Central memory CD8-positive, alpha-beta T cell (primary cell): ENCODE results near the gene TDRD1.

Source experiments
- ATAC-seq: fragments of 150-1000 bp; cut with Tn5 transposase; replicated peaks from 2 replicates; pipeline ENCODE4 v1.10.0; 2022; ENCODE audit warnings: mild to moderate bottlenecking, moderate FRiP score, moderate number of reproducible peaks; ENCODE audit not compliant: poor library complexity, severe bottlenecking; ENCODE audit errors: extremely low read depth
- DNase-seq, 2 donors: peaks; one replicate each; pipeline ENCODE4 v3.0.0; 2021; ENCODE audit warnings: low spot score in 2 of 2
- H3K27ac Mint-ChIP-seq: one replicate; pipeline ENCODE4 v1.8.0; 2022; ENCODE audit warnings: low read depth, mild to moderate bottlenecking, moderate library complexity, mixed read lengths
- H3K27me3 Mint-ChIP-seq: one replicate; pipeline ENCODE4 v1.8.0; 2022; ENCODE audit warnings: mixed read lengths
- H3K36me3 Mint-ChIP-seq: one replicate; pipeline ENCODE4 v1.8.0; 2022; ENCODE audit warnings: mild to moderate bottlenecking, moderate library complexity, mixed read lengths; ENCODE audit not compliant: insufficient read depth
- H3K4me1 Mint-ChIP-seq: one replicate; pipeline ENCODE4 v1.8.0; 2022; ENCODE audit warnings: mixed read lengths
- H3K4me3 Mint-ChIP-seq: one replicate; pipeline ENCODE4 v1.8.0; 2022; ENCODE audit warnings: mild to moderate bottlenecking, moderate library complexity, mixed read lengths
- H3K9me3 Mint-ChIP-seq: one replicate; pipeline ENCODE4 v1.8.0; 2022; ENCODE audit warnings: mixed read lengths

Gene TDRD1

GRCh38 chr10:114260366-114260765, 81.2 kb downstream of the TDRD1 start:
- Mint-ChIP-seq H3K27ac (no peak overlapping the region), H3K4me3 (no peak overlapping the region)
- ATAC-seq: no peak

GRCh38 chr10:114261076-114261475, 81.9 kb downstream of the TDRD1 start:
- DNase-seq: no peak
- H3K27ac Mint-ChIP-seq: no peak overlapping the region
- no peaks in the 10 kb centered on the region for H3K27me3 Mint-ChIP-seq
- ATAC-seq: no peak
- H3K36me3 Mint-ChIP-seq: no peaks in the 10 kb centered on the region
- no peak overlapping the region for H3K4me3 Mint-ChIP-seq
- no peaks in the 10 kb centered on the region for H3K4me1 Mint-ChIP-seq
- no peaks in the 10 kb centered on the region for H3K9me3 Mint-ChIP-seq

More at GRCh38 chr10:114260366-114260765, 81.2 kb downstream of the TDRD1 start:
- DNase-seq: no peak
- H3K4me1 Mint-ChIP-seq: no peaks in the 10 kb centered on the region
- H3K27me3 Mint-ChIP-seq: peaks cover 2% of the 10 kb centered on the region
- no peaks in the 10 kb centered on the region for H3K9me3 Mint-ChIP-seq
- no peaks in the 10 kb centered on the region for H3K36me3 Mint-ChIP-seq

- Mint-ChIP-seq H3K4me3 (no peak overlapping the region), H3K9me3 (no peaks in the 10 kb centered on the region), H3K4me1 (no peaks in the 10 kb centered on the region), H3K27ac (no peak overlapping the region), H3K27me3 (no peaks in the 10 kb centered on the region), H3K36me3 (no peaks in the 10 kb centered on the region)
- ATAC-seq: no peak
- no peak for DNase-seq
These were observed 83.3 kb downstream of the TDRD1 start for GRCh38 chr10:114262496-114262895.

- Mint-ChIP-seq H3K27ac (no peak overlapping the region), H3K4me1 (no peaks in the 10 kb centered on the region), H3K4me3 (no peak overlapping the region), H3K36me3 (no peaks in the 10 kb centered on the region), H3K9me3 (no peaks in the 10 kb centered on the region), H3K27me3 (peaks cover 5% of the 10 kb centered on the region)
- ATAC-seq (no peak), DNase-seq (no peak)
These were observed 86.4 kb downstream of the TDRD1 start for GRCh38 chr10:114265392-114266053.

- Mint-ChIP-seq H3K36me3 (no peaks in the 10 kb centered on the region), H3K4me1 (no peaks in the 10 kb centered on the region), H3K27me3 (peaks cover 15% of the 10 kb centered on the region), H3K4me3 (no peak overlapping the region), H3K27ac (no peak overlapping the region), H3K9me3 (no peaks in the 10 kb centered on the region)
- DNase-seq (no peak), ATAC-seq (no peak)
These were observed 87.4 kb downstream of the TDRD1 start for GRCh38 chr10:114266521-114266920.

GRCh38 chr10:114271075-114271778, 92.1 kb downstream of the TDRD1 start:
- no peaks in the 10 kb centered on the region for H3K9me3 Mint-ChIP-seq
- no peak for DNase-seq
- peaks cover 54% of the 10 kb centered on the region for H3K27me3 Mint-ChIP-seq
- no peak overlapping the region for H3K4me3 Mint-ChIP-seq
- no peak for ATAC-seq
- no peak overlapping the region for H3K27ac Mint-ChIP-seq
- H3K36me3 Mint-ChIP-seq: no peaks in the 10 kb centered on the region
- H3K4me1 Mint-ChIP-seq: no peaks in the 10 kb centered on the region

GRCh38 chr10:114271779-114272167, 92.6 kb downstream of the TDRD1 start:
- no peaks in the 10 kb centered on the region for H3K4me1 Mint-ChIP-seq
- no peak for ATAC-seq
- H3K9me3 Mint-ChIP-seq: no peaks in the 10 kb centered on the region
- DNase-seq: no peak
- H3K27me3 Mint-ChIP-seq: peaks cover 54% of the 10 kb centered on the region
- no peak overlapping the region for H3K27ac Mint-ChIP-seq
- no peak overlapping the region for H3K4me3 Mint-ChIP-seq
- no peaks in the 10 kb centered on the region for H3K36me3 Mint-ChIP-seq

GRCh38 chr10:114272696-114273095, 93.5 kb downstream of the TDRD1 start:
- Mint-ChIP-seq H3K36me3 (no peaks in the 10 kb centered on the region), H3K9me3 (no peaks in the 10 kb centered on the region), H3K27me3 (peaks cover 61% of the 10 kb centered on the region), H3K4me3 (no peak overlapping the region), H3K27ac (no peak overlapping the region), H3K4me1 (no peaks in the 10 kb centered on the region)
- ATAC-seq (no peak), DNase-seq (no peak)

- H3K27ac Mint-ChIP-seq: no peak overlapping the region
- H3K4me3 Mint-ChIP-seq: no peak overlapping the region
- no peaks in the 10 kb centered on the region for H3K9me3 Mint-ChIP-seq
- DNase-seq (no peak), ATAC-seq (no peak)
- no peaks in the 10 kb centered on the region for H3K36me3 Mint-ChIP-seq
- no peaks in the 10 kb centered on the region for H3K4me1 Mint-ChIP-seq
- peaks cover 73% of the 10 kb centered on the region for H3K27me3 Mint-ChIP-seq
These were observed 94.8 kb downstream of the TDRD1 start for GRCh38 chr10:114273910-114274309.

GRCh38 chr10:114274616-114275453, 95.7 kb downstream of the TDRD1 start:
- ATAC-seq: no peak
- Mint-ChIP-seq H3K9me3 (no peaks in the 10 kb centered on the region), H3K4me3 (no peak overlapping the region), H3K27me3 (peaks cover 73% of the 10 kb centered on the region), H3K36me3 (no peaks in the 10 kb centered on the region), H3K27ac (no peak overlapping the region), H3K4me1 (no peaks in the 10 kb centered on the region)
- no peak for DNase-seq

GRCh38 chr10:114276066-114276465, 96.9 kb downstream of the TDRD1 start:
- DNase-seq (no peak), ATAC-seq (no peak)
- Mint-ChIP-seq H3K9me3 (no peaks in the 10 kb centered on the region), H3K4me3 (no peak overlapping the region), H3K36me3 (no peaks in the 10 kb centered on the region), H3K27ac (no peak overlapping the region), H3K4me1 (no peaks in the 10 kb centered on the region), H3K27me3 (peaks cover 62% of the 10 kb centered on the region)

GRCh38 chr10:114276671-114277070, 97.5 kb downstream of the TDRD1 start:
- Mint-ChIP-seq H3K4me3 (no peak overlapping the region), H3K36me3 (no peaks in the 10 kb centered on the region)

More at GRCh38 chr10:114276671-114277070, 97.5 kb downstream of the TDRD1 start:
- no peak overlapping the region for H3K27ac Mint-ChIP-seq
- ATAC-seq: no peak
- no peak for DNase-seq
- peaks cover 56% of the 10 kb centered on the region for H3K27me3 Mint-ChIP-seq
- H3K4me1 Mint-ChIP-seq: no peaks in the 10 kb centered on the region
- H3K9me3 Mint-ChIP-seq: no peaks in the 10 kb centered on the region
